ENCODE data around the gene DHX32.
"Not testable (repeated sequence)": the region's sequence is repeated elsewhere in the genome, so short reads cannot be mapped to it uniquely, and the experiment has no call there.

DNA sequence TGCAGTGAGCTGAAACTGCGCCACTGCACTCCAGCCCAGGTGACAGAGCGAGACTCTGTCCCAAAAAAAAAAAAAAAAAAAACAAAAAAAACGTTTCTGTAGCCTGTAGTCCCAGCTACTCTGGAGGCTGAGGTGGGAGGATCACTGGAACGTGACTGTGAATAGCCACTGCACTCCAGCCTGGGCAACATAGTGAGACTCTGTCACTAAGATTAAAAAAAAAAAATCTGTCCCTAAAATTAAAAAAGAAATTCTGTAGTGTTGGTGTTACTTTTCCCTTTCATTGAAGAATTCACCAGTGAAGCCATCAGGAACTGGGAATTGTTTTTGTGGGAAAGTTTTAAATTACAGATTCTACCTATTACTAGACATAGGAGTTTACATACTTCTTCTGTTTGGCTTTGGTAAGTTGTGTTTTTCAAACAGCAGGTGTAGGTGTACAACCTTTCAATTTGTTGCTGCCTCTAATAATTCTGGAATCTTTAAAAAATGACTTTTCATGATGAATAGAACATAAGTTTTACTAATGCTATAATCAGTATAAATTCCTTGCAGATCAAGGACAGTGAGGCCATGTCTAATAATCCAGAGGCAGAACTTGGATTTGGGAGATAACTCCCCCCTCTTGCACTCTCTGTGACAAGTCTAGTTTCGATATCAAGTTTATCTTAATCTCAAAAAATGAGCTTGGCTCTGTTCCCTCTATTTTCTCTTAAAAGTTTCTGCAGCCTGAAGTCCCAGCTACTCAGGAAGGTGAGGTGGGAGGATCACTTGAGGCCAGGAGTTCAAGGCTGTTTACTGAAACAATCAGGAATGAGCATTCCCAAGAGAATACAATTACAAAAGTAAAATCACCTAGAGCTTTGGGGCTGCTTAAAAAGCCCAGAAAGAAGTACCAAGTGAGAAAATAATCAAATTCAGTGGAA is 24.2 kb upstream of the DHX32 start:
- TF ChIP-seq, protein P1, sequence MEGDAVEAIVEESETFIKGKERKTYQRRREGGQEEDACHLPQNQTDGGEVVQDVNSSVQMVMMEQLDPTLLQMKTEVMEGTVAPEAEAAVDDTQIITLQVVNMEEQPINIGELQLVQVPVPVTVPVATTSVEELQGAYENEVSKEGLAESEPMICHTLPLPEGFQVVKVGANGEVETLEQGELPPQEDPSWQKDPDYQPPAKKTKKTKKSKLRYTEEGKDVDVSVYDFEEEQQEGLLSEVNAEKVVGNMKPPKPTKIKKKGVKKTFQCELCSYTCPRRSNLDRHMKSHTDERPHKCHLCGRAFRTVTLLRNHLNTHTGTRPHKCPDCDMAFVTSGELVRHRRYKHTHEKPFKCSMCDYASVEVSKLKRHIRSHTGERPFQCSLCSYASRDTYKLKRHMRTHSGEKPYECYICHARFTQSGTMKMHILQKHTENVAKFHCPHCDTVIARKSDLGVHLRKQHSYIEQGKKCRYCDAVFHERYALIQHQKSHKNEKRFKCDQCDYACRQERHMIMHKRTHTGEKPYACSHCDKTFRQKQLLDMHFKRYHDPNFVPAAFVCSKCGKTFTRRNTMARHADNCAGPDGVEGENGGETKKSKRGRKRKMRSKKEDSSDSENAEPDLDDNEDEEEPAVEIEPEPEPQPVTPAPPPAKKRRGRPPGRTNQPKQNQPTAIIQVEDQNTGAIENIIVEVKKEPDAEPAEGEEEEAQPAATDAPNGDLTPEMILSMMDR (conservative IDR thresholded peaks at IDR 0.05 in 1 of 2, IDR thresholded peaks at IDR 0.05 in 1 of 2; ENCODE audit: extremely low read depth in 1 of 2, insufficient read depth in 1 of 2, low read depth in 1 of 2, low read length in 2 of 2), result not testable (repeated sequence)
- not testable (repeated sequence) for TF ChIP-seq EZH2 (IDR thresholded peaks at IDR 0.05; ENCODE audit: borderline replicate concordance, low read length)

Data from mammary epithelial cell (primary cell).